Measurements from ENCODE around the gene PRMT7. TPM values are rescaled to one million over a fixed set of nuclear protein-coding genes. Genes with fewer than 3 reads are reported as not detected.

The PRMT7 gene
- total and polyA plus RNA-seq, 9 donors: 27.8 to 43.4 (median 37.8) TPM

- no peak overlapping the region for H3K27ac ChIP-seq
- H3K9me3 ChIP-seq: no peaks in the 10 kb centered on the region
- no peaks in the 10 kb centered on the region for H3K36me3 ChIP-seq
- WGBS, 3 donors: 38 to 48% (median 38%) methylated on average over 6 of the region's 6 CpGs
- TF ChIP-seq EP300 (IDR thresholded peaks at IDR 0.05) (no peak), CTCF (IDR thresholded peaks at IDR 0.05) (no peak), POLR2A (IDR thresholded peaks at IDR 0.05) (no peak)
- H3K4me3 ChIP-seq: peak overlapping the region; percentile 99
- intact Hi-C loops (cut with DNase I): no loop called here
- no peak for DNase-seq
- no peaks in the 10 kb centered on the region for H3K27me3 ChIP-seq
- H3K4me1 ChIP-seq (ENCODE audit: insufficient read depth): peaks cover 11% of the 10 kb centered on the region
These were observed 1.0 kb upstream of the PRMT7 start for GRCh38 chr16:68309799-68310198.

- Histone ChIP-seq H3K36me3 (no peaks in the 10 kb centered on the region), H3K27ac (peak overlapping the region; percentile 28 to 60), H3K27me3 (no peaks in the 10 kb centered on the region), H3K9me3 (no peaks in the 10 kb centered on the region), H3K4me1 (ENCODE audit: insufficient read depth) (peaks cover 11% of the 10 kb centered on the region), H3K4me3 (peak overlapping the region; percentile 99)
- TF ChIP-seq EP300 (IDR thresholded peaks at IDR 0.05) (no peak), POLR2A (IDR thresholded peaks at IDR 0.05) (no peak), CTCF (IDR thresholded peaks at IDR 0.05) (no peak)
- peak in 4 of 5 donors; percentile 13 to 52 (median 22) for DNase-seq
- intact Hi-C loops (cut with DNase I): no loop called here
- 0% methylated on average over 25 to 29 of the region's 29 CpGs for WGBS, 3 donors
These were observed 414 bp upstream of the PRMT7 start for GRCh38 chr16:68310437-68310773.

- intact Hi-C loops (cut with DNase I): no loop called here
- TF ChIP-seq CTCF (IDR thresholded peaks at IDR 0.05) (no peak), POLR2A (IDR thresholded peaks at IDR 0.05) (no peak), EP300 (IDR thresholded peaks at IDR 0.05) (no peak)
- 74 to 75% (median 74%) methylated on average over 4 of the region's 4 CpGs for WGBS, 3 donors
These were observed 2.3 kb downstream of the PRMT7 start for GRCh38 chr16:68313116-68313515.

GRCh38 chr16:68319185-68319908 is 8.5 kb downstream of the PRMT7 start:
- intact Hi-C loops (cut with DNase I): no loop called here
- Histone ChIP-seq H3K27ac (no peak overlapping the region), H3K4me3 (no peak overlapping the region), H3K9me3 (no peaks in the 10 kb centered on the region), H3K27me3 (no peaks in the 10 kb centered on the region), H3K4me1 (ENCODE audit: insufficient read depth) (no peaks in the 10 kb centered on the region), H3K36me3 (no peaks in the 10 kb centered on the region)
- DNase-seq: no peak
- no peak for TF ChIP-seq CTCF (IDR thresholded peaks at IDR 0.05)
- no peak for TF ChIP-seq EP300 (IDR thresholded peaks at IDR 0.05)
- no peak for TF ChIP-seq POLR2A (IDR thresholded peaks at IDR 0.05)
- WGBS, 3 donors: 90 to 95% (median 93%) methylated on average over 6 of the region's 6 CpGs

More at GRCh38 chr16:68313116-68313515, 2.3 kb downstream of the PRMT7 start:
- Histone ChIP-seq H3K27me3 (no peaks in the 10 kb centered on the region), H3K4me3 (no peak overlapping the region), H3K9me3 (no peaks in the 10 kb centered on the region), H3K36me3 (no peaks in the 10 kb centered on the region), H3K4me1 (ENCODE audit: insufficient read depth) (peaks cover 11% of the 10 kb centered on the region), H3K27ac (no peak overlapping the region)
- DNase-seq: no peak

Measured in ovary (tissue), 9 donors.